Colonic mucosa (tissue), 4 donors: ENCODE data around the gene CDIPT. TPM values are rescaled to one million over a fixed set of nuclear protein-coding genes. Genes with fewer than 3 reads are reported as not detected.

Source experiments
- DNase-seq: peaks from one replicate; pipeline ENCODE4 v3.0.0-alpha.2; 2020
- H3K27ac ChIP-seq: fragments of 200-600 bp; one replicate; pipeline ENCODE4 v1.8.0; 2021
- H3K27me3 ChIP-seq: fragments of 200-600 bp; one replicate; pipeline ENCODE4 v1.8.0; 2021
- H3K36me3 ChIP-seq: fragments of 200-600 bp; one replicate; pipeline ENCODE4 v1.8.0; 2021
- H3K4me1 ChIP-seq: fragments of 200-600 bp; one replicate; pipeline ENCODE4 v1.8.0; 2021; ENCODE audit warnings: mild to moderate bottlenecking
- H3K4me3 ChIP-seq: fragments of 200-600 bp; one replicate; pipeline ENCODE4 v1.8.0; 2021
- H3K9ac ChIP-seq, 2 donors: one replicate each; pipeline ENCODE4 v1.7.0; 2013; ENCODE audit warnings: control low read depth in 2 of 2, low read depth in 2 of 2, low read length in 2 of 2
- H3K9me3 ChIP-seq: fragments of 200-600 bp; one replicate; pipeline ENCODE4 v1.8.0; 2021
- CTCF ChIP-seq: fragments of 200-600 bp; IDR thresholded peaks from one replicate; pipeline ENCODE4 v1.8.0; 2022; ENCODE audit warnings: antibody characterized with exemption, mild to moderate bottlenecking
- intact Hi-C: fragments of 100-400 bp; cut with DNase I; formaldehyde crosslinking; loops from one replicate; pipeline ENCODE4 v1.14.1; 2022
- total RNA-seq, 2 donors: library from RNA; stranded (reverse); fragmentation: NEBNext Ultra II Directional in 1 of 2; extraction: Animal tissue kit (Norgen Biotek cat#: 25700) in 1 of 2; gene quantifications; one replicate each; pipeline ENCODE4 v1.2.1, GENCODE V29; 2021
- donor health status: healthy.
- donor health status: DM: no; HTN: no; CAD: no.
- donor health status: DM: no; HTN: no; CAD: no.

Gene CDIPT
- total RNA-seq, 2 donors from 2014 or later, result 58.1 to 62.7 TPM

GRCh38 chr16:29825145-29826044 is 37.6 kb downstream of the CDIPT start:
- Histone ChIP-seq H3K9me3 (no peaks in the 10 kb centered on the region), H3K27me3 (no peaks in the 10 kb centered on the region), H3K36me3 (peaks cover 2% of the 10 kb centered on the region), H3K4me1 (peaks cover 45% of the 10 kb centered on the region), H3K4me3 (peak overlapping the region; percentile 10), H3K9ac (peak overlapping the region in 1 of 2 donors; percentile 89), H3K27ac (peak overlapping the region; percentile 97)
- TF ChIP-seq CTCF, result no peak
- DNase-seq, result peak; percentile 70
- intact Hi-C loops, result no loop called here

GRCh38 chr16:29824589-29825144 is 38.4 kb downstream of the CDIPT start:
- Histone ChIP-seq H3K4me1 (peaks cover 45% of the 10 kb centered on the region), H3K9me3 (no peaks in the 10 kb centered on the region), H3K27ac (peak overlapping the region; percentile 97), H3K36me3 (no peaks in the 10 kb centered on the region), H3K4me3 (peak overlapping the region; percentile 10), H3K9ac (peak overlapping the region; percentile 8 to 89), H3K27me3 (no peaks in the 10 kb centered on the region)
- TF ChIP-seq CTCF, result no peak
- intact Hi-C loops, result no loop called here
- no peak for DNase-seq

- Histone ChIP-seq H3K4me1 (peaks cover 51% of the 10 kb centered on the region), H3K9ac (peak overlapping the region; percentile 77 to 100), H3K36me3 (no peaks in the 10 kb centered on the region), H3K9me3 (no peaks in the 10 kb centered on the region), H3K4me3 (peak overlapping the region; percentile 82), H3K27me3 (no peaks in the 10 kb centered on the region), H3K27ac (peak overlapping the region; percentile 97)
- intact Hi-C loops, result no loop called here
- no peak for DNase-seq
- TF ChIP-seq CTCF, result no peak
Measured at GRCh38 chr16:29821643-29822115, 41.3 kb downstream of the CDIPT start.

- intact Hi-C loops, result no loop called here
- Histone ChIP-seq H3K4me1 (peaks cover 49% of the 10 kb centered on the region), H3K9me3 (no peaks in the 10 kb centered on the region), H3K27ac (peak overlapping the region; percentile 97), H3K27me3 (no peaks in the 10 kb centered on the region), H3K4me3 (peak overlapping the region; percentile 82), H3K9ac (peak overlapping the region; percentile 77 to 100), H3K36me3 (no peaks in the 10 kb centered on the region)
- DNase-seq, result peak; percentile 94
- no peak for TF ChIP-seq CTCF
Measured at GRCh38 chr16:29820730-29821642, 42.0 kb downstream of the CDIPT start.

- TF ChIP-seq CTCF, result no peak
- Histone ChIP-seq H3K9ac (peak within 1 kb of the TSS; percentile 77 to 100), H3K36me3 (no peaks in the 10 kb centered on the region), H3K9me3 (no peaks in the 10 kb centered on the region), H3K27ac (peak within 1 kb of the TSS; percentile 97), H3K4me1 (peaks cover 43% of the 10 kb centered on the region), H3K4me3 (peak within 1 kb of the TSS; percentile 82), H3K27me3 (no peaks in the 10 kb centered on the region)
- peak; percentile 92 for DNase-seq
- intact Hi-C loops, result no loop called here
Measured at GRCh38 chr16:29820271-29820701, 42.7 kb downstream of the CDIPT start, which contains the start of gene MVP. Gene MVP (plus strand): TSS chr16:29820462. CDS start chr16:29830550, 10,088 bp downstream.
